OCI-LY7 (cell line): Measurements from ENCODE around the gene SPEM2.

Experiments
- CTCF ChIP-seq: fragments of 200-600 bp; sonication (generic); conservative IDR thresholded peaks from 2 replicates; pipeline ENCODE4 v1.5.1; 2014; ENCODE audit warnings: mild to moderate bottlenecking, antibody characterized with exemption, low read length, moderate library complexity, mixed read lengths
- EZH2phosphoT487 ChIP-seq: fragments of 200-600 bp; sonication (generic); IDR thresholded peaks from 2 replicates; pipeline ENCODE4 v1.6.1; 2018; ENCODE audit warnings: low read depth, borderline replicate concordance, mild to moderate bottlenecking, mixed run types, antibody characterized with exemption, low read length, moderate library complexity, mixed read lengths

GRCh38 chr17:7389924-7390910, 35.2 kb upstream of the SPEM2 start:
- TF ChIP-seq CTCF, result no peak
- TF ChIP-seq EZH2phosphoT487, result no peak
